ENCODE data around the gene CCNB3. TPM values are rescaled to one million over a fixed set of nuclear protein-coding genes. Genes with fewer than 3 reads are reported as not detected.
"Not testable (repeated sequence)": the region's sequence is repeated elsewhere in the genome, so short reads cannot be mapped to it uniquely, and the experiment has no call there.

CCNB3 gene
- total RNA-seq, 2 donors from 2014 or later, result 0.33 to 0.78 TPM

GRCh38 chrX:50327235-50327634, 122.7 kb downstream of the CCNB3 start:
- no peaks in the 10 kb centered on the region for H3K27me3 ChIP-seq
- intact Hi-C loops (cut with DNase I), result no loop called here
- no peak overlapping the region for H3K4me3 ChIP-seq
- no peaks in the 10 kb centered on the region for H3K9me3 ChIP-seq
- DNase-seq (no peak), ATAC-seq (no peak)
- TF ChIP-seq, protein P1, sequence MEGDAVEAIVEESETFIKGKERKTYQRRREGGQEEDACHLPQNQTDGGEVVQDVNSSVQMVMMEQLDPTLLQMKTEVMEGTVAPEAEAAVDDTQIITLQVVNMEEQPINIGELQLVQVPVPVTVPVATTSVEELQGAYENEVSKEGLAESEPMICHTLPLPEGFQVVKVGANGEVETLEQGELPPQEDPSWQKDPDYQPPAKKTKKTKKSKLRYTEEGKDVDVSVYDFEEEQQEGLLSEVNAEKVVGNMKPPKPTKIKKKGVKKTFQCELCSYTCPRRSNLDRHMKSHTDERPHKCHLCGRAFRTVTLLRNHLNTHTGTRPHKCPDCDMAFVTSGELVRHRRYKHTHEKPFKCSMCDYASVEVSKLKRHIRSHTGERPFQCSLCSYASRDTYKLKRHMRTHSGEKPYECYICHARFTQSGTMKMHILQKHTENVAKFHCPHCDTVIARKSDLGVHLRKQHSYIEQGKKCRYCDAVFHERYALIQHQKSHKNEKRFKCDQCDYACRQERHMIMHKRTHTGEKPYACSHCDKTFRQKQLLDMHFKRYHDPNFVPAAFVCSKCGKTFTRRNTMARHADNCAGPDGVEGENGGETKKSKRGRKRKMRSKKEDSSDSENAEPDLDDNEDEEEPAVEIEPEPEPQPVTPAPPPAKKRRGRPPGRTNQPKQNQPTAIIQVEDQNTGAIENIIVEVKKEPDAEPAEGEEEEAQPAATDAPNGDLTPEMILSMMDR (IDR thresholded peaks at IDR 0.05), result no peak
- no peak for TF ChIP-seq POLR2A (IDR thresholded peaks at IDR 0.05)
- no peaks in the 10 kb centered on the region for H3K36me3 ChIP-seq (replicated peaks in 1 of 2; ENCODE audit: insufficient read depth in 1 of 2, low read depth in 2 of 2)
- no peaks in the 10 kb centered on the region for H3K4me1 ChIP-seq
- no peak overlapping the region for H3K27ac ChIP-seq
- 52 to 62% methylated on average over 2 of the region's 2 CpGs for WGBS, 2 donors

GRCh38 chrX:50332668-50333067, 128.1 kb downstream of the CCNB3 start:
- intact Hi-C loops (cut with DNase I); H3K27ac ChIP-seq; DNase-seq: not testable (repeated sequence)

DNA sequence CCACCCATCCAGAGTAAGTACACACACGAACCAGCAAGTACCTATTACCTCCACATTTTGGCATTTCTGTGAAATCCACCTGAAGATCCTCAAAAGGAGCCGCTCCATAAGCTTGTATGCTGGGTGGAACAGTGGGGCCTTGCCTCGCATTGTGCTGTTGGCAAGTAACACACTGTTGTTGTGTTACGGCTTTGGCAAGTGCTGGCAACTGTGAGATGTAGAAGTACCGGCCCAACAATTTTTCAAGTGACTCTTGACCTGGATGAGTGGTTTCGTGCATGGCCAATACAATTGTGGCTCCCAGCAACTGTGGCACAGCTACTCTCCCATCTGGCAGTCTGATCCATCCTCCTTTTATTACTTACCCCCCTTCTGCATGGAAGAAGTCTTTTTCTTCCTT, 128.7 kb downstream of the CCNB3 start:
- DNase-seq (no peak), ATAC-seq (no peak)
- WGBS, 2 donors, result 87 to 100% methylated on average over 1 to 6 of the region's 6 CpGs
- TF ChIP-seq, protein P1 (IDR thresholded peaks at IDR 0.05), result no peak
- no peak for TF ChIP-seq POLR2A (IDR thresholded peaks at IDR 0.05)
- no peaks in the 10 kb centered on the region for H3K4me1 ChIP-seq
- H3K4me3 ChIP-seq, result no peak overlapping the region
- no peak overlapping the region for H3K27ac ChIP-seq
- no peaks in the 10 kb centered on the region for H3K27me3 ChIP-seq
- intact Hi-C loops (cut with DNase I), result no loop called here
- no peaks in the 10 kb centered on the region for H3K36me3 ChIP-seq (replicated peaks in 1 of 2; ENCODE audit: insufficient read depth in 1 of 2, low read depth in 2 of 2)
- no peaks in the 10 kb centered on the region for H3K9me3 ChIP-seq

More at GRCh38 chrX:50332668-50333067, 128.1 kb downstream of the CCNB3 start:
- H3K36me3 ChIP-seq (replicated peaks in 1 of 2; ENCODE audit: insufficient read depth in 1 of 2, low read depth in 2 of 2); H3K9me3 ChIP-seq; H3K4me1 ChIP-seq; H3K4me3 ChIP-seq; H3K27me3 ChIP-seq; ATAC-seq: not testable (repeated sequence)
- WGBS, 2 donors, result 18 to 25% methylated on average over 2 to 5 of the region's 5 CpGs

DNA sequence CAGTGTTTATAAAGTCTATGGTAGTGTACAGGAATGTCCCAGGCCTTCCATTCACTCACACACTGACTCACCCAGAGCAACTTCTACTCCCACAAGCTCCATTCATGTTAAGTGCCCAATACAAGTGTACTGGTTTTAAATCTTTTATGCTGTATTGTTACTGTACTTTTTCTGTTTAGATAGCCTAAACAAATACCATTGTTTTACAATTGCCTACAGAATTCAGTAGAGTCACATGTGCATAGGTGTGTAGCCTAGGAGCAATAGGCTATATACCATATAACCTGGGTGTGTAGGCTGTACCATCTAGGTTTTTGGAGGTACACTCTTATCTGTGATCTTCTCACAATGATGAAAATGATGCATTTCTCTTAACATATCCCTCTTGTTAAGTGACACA, 139.4 kb downstream of the CCNB3 start:
- intact Hi-C loops (cut with DNase I), result no loop called here

DNA sequence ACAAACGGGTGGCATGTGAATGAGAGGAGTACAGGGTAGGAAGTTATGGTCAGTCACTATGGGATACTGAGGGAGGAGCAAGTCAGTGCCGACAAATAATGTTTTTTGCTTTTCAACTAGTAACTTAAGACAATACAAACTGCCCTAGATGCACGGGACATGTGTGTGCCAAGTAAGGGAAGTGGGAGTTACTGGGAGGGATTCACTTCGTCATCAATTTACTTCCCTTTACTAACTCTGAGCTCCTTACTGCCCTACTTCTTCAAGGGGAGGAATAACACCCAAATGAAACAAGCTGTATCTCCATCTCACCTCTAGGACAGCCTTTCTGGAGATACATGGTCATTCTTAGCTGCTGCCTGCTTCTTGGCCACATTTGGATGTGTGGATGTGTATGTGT, 168.4 kb downstream of the CCNB3 start:
- Histone ChIP-seq H3K27me3 (no peaks in the 10 kb centered on the region), H3K27ac (no peak overlapping the region), H3K4me3 (no peak overlapping the region), H3K4me1 (no peaks in the 10 kb centered on the region), H3K9me3 (no peaks in the 10 kb centered on the region), H3K36me3 (replicated peaks in 1 of 2; ENCODE audit: insufficient read depth in 1 of 2, low read depth in 2 of 2) (no peaks in the 10 kb centered on the region)
- WGBS, 2 donors, result 40 to 74% methylated on average over 4 of the region's 4 CpGs
- intact Hi-C loops (cut with DNase I), result no loop called here
- ATAC-seq (no peak), DNase-seq (no peak)
- TF ChIP-seq, protein P1 (IDR thresholded peaks at IDR 0.05), result no peak
- TF ChIP-seq POLR2A (IDR thresholded peaks at IDR 0.05), result no peak

More for the DNA sequence above, 139.4 kb downstream of the CCNB3 start:
- H3K4me3 ChIP-seq, result no peak overlapping the region
- no peaks in the 10 kb centered on the region for H3K4me1 ChIP-seq
- no peak overlapping the region for H3K27ac ChIP-seq
- ATAC-seq (no peak), DNase-seq (no peak)
- no peaks in the 10 kb centered on the region for H3K27me3 ChIP-seq
- no peaks in the 10 kb centered on the region for H3K36me3 ChIP-seq (replicated peaks in 1 of 2; ENCODE audit: insufficient read depth in 1 of 2, low read depth in 2 of 2)
- no peak for TF ChIP-seq POLR2A (IDR thresholded peaks at IDR 0.05)
- TF ChIP-seq, protein P1 (IDR thresholded peaks at IDR 0.05), result no peak
- H3K9me3 ChIP-seq, result no peaks in the 10 kb centered on the region
